Activated CD4-positive, alpha-beta memory T cell treated with anti-CD3 and anti-CD28 coated beads for 36 hours (primary cell): ENCODE results near the gene FARP1. TPM values are rescaled to one million over a fixed set of nuclear protein-coding genes. Genes with fewer than 3 reads are reported as not detected.

ENCODE experiments used
- CTCF ChIA-PET: fragments of 350-600 bp; sonication (Branson Sonifier 250); formaldehyde crosslinking; loops from one replicate; lab custom pipeline; 2021; ENCODE audit warnings: antibody characterized with exemption, inconsistent platforms; lab: Charles Lee
- POLR2A ChIA-PET: fragments of 350-600 bp; sonication (Branson Sonifier 250); formaldehyde crosslinking; loops from one replicate; lab custom pipeline; 2021; ENCODE audit warnings: antibody characterized with exemption; lab: Charles Lee
- DNase-seq: peaks from one replicate; pipeline ENCODE4 v3.0.0-alpha.2; 2020
- H3K27ac Mint-ChIP-seq: one replicate; pipeline ENCODE4 v1.8.0; 2021; ENCODE audit warnings: mixed read lengths
- H3K27me3 Mint-ChIP-seq: one replicate; pipeline ENCODE4 v1.8.0; 2021; ENCODE audit warnings: mixed read lengths
- H3K36me3 Mint-ChIP-seq: one replicate; pipeline ENCODE4 v1.8.0; 2021; ENCODE audit warnings: mixed read lengths
- H3K4me1 Mint-ChIP-seq: one replicate; pipeline ENCODE4 v1.8.0; 2021; ENCODE audit warnings: low read depth, mixed read lengths
- H3K4me3 Mint-ChIP-seq: one replicate; pipeline ENCODE4 v1.8.0; 2021; ENCODE audit warnings: mild to moderate bottlenecking, mixed read lengths
- H3K9me3 Mint-ChIP-seq: one replicate; pipeline ENCODE4 v1.8.0; 2021; ENCODE audit warnings: mixed read lengths
- intact Hi-C: fragments of 100-400 bp; cut with micrococcal nuclease; formaldehyde crosslinking; loops from one replicate; pipeline ENCODE4 v1.15.1; 2023
- total RNA-seq, 2 experiments: library from RNA; stranded (reverse); gene quantifications; one replicate each; pipeline ENCODE4 v1.2.3, GENCODE V29; 2021

Gene FARP1
- total RNA-seq, 2 experiments from 2014 or later, result 0.56 to 0.64 TPM

- no peak for DNase-seq
- no peak overlapping the region for H3K27ac Mint-ChIP-seq
- no peaks in the 10 kb centered on the region for H3K9me3 Mint-ChIP-seq
- no peaks in the 10 kb centered on the region for H3K27me3 Mint-ChIP-seq
- CTCF ChIA-PET, result no interaction called here
- no peaks in the 10 kb centered on the region for H3K36me3 Mint-ChIP-seq
- POLR2A ChIA-PET, result no interaction called here
- intact Hi-C loops, result no loop called here
- H3K4me3 Mint-ChIP-seq, result no peak overlapping the region
- no peaks in the 10 kb centered on the region for H3K4me1 Mint-ChIP-seq
Observed at GRCh38 chr13:98110749-98111148, 32.1 kb upstream of the FARP1 start.

- Mint-ChIP-seq H3K36me3 (no peaks in the 10 kb centered on the region), H3K27me3 (no peaks in the 10 kb centered on the region), H3K9me3 (no peaks in the 10 kb centered on the region), H3K4me1 (no peaks in the 10 kb centered on the region), H3K4me3 (no peak overlapping the region), H3K27ac (no peak overlapping the region)
- ChIA-PET POLR2A (no interaction called here), CTCF (no interaction called here)
- intact Hi-C loops, result no loop called here
- DNase-seq, result no peak
Observed at GRCh38 chr13:98111168-98112098, 31.5 kb upstream of the FARP1 start.

GRCh38 chr13:98112456-98112855, 30.4 kb upstream of the FARP1 start:
- no peak for DNase-seq
- Mint-ChIP-seq H3K9me3 (no peaks in the 10 kb centered on the region), H3K27ac (no peak overlapping the region), H3K36me3 (no peaks in the 10 kb centered on the region), H3K4me3 (no peak overlapping the region), H3K4me1 (no peaks in the 10 kb centered on the region), H3K27me3 (no peaks in the 10 kb centered on the region)
- ChIA-PET CTCF (no interaction called here), POLR2A (no interaction called here)
- intact Hi-C loops, result no loop called here

GRCh38 chr13:98118865-98119264, 24.0 kb upstream of the FARP1 start:
- no peak for DNase-seq
- peaks cover 12% of the 10 kb centered on the region for H3K9me3 Mint-ChIP-seq
- CTCF ChIA-PET, result no interaction called here
- no peaks in the 10 kb centered on the region for H3K27me3 Mint-ChIP-seq
- no peak overlapping the region for H3K27ac Mint-ChIP-seq
- no peak overlapping the region for H3K4me3 Mint-ChIP-seq
- intact Hi-C loops, result no loop called here
- H3K36me3 Mint-ChIP-seq, result no peaks in the 10 kb centered on the region
- POLR2A ChIA-PET, result no interaction called here
- H3K4me1 Mint-ChIP-seq, result no peaks in the 10 kb centered on the region

- intact Hi-C loops, result no loop called here
- Mint-ChIP-seq H3K4me1 (no peaks in the 10 kb centered on the region), H3K4me3 (no peak overlapping the region), H3K27ac (no peak overlapping the region), H3K9me3 (peaks cover 17% of the 10 kb centered on the region), H3K27me3 (peaks cover 8% of the 10 kb centered on the region), H3K36me3 (no peaks in the 10 kb centered on the region)
- ChIA-PET CTCF (no interaction called here), POLR2A (no interaction called here)
- no peak for DNase-seq
Observed at GRCh38 chr13:98123176-98123575, 19.7 kb upstream of the FARP1 start.

GRCh38 chr13:98129059-98129746, 13.7 kb upstream of the FARP1 start:
- CTCF ChIA-PET, result no interaction called here
- H3K27ac Mint-ChIP-seq, result no peak overlapping the region
- no peaks in the 10 kb centered on the region for H3K4me1 Mint-ChIP-seq
- intact Hi-C loops, result no loop called here
- peaks cover under 1% of the 10 kb centered on the region for H3K9me3 Mint-ChIP-seq
- POLR2A ChIA-PET, result no interaction called here
- H3K27me3 Mint-ChIP-seq, result peaks cover 19% of the 10 kb centered on the region
- DNase-seq, result no peak
- H3K36me3 Mint-ChIP-seq, result no peaks in the 10 kb centered on the region
- H3K4me3 Mint-ChIP-seq, result no peak overlapping the region

GRCh38 chr13:98133946-98134345, 8.9 kb upstream of the FARP1 start:
- POLR2A ChIA-PET, result no interaction called here
- no peaks in the 10 kb centered on the region for H3K9me3 Mint-ChIP-seq
- peaks cover 21% of the 10 kb centered on the region for H3K27me3 Mint-ChIP-seq
- intact Hi-C loops, result no loop called here
- CTCF ChIA-PET, result no interaction called here
- DNase-seq, result no peak
- no peaks in the 10 kb centered on the region for H3K36me3 Mint-ChIP-seq
- H3K27ac Mint-ChIP-seq, result no peak overlapping the region
- H3K4me1 Mint-ChIP-seq, result no peaks in the 10 kb centered on the region
- no peak overlapping the region for H3K4me3 Mint-ChIP-seq

- no peaks in the 10 kb centered on the region for H3K36me3 Mint-ChIP-seq
- no peak overlapping the region for H3K27ac Mint-ChIP-seq
- H3K4me3 Mint-ChIP-seq, result no peak overlapping the region
- ChIA-PET CTCF (no interaction called here), POLR2A (no interaction called here)
- H3K4me1 Mint-ChIP-seq, result no peaks in the 10 kb centered on the region
- no peaks in the 10 kb centered on the region for H3K9me3 Mint-ChIP-seq
- intact Hi-C loops, result no loop called here
- H3K27me3 Mint-ChIP-seq, result peaks cover 26% of the 10 kb centered on the region
- DNase-seq, result no peak
Observed at GRCh38 chr13:98134901-98135300, 8.0 kb upstream of the FARP1 start.

GRCh38 chr13:98141091-98141490, 1.8 kb upstream of the FARP1 start:
- ChIA-PET POLR2A (no interaction called here), CTCF (no interaction called here)
- no peaks in the 10 kb centered on the region for H3K36me3 Mint-ChIP-seq
- no peaks in the 10 kb centered on the region for H3K9me3 Mint-ChIP-seq
- no peak overlapping the region for H3K27ac Mint-ChIP-seq
- peaks cover 5% of the 10 kb centered on the region for H3K4me1 Mint-ChIP-seq
- peaks cover 48% of the 10 kb centered on the region for H3K27me3 Mint-ChIP-seq
- no peak for DNase-seq
- H3K4me3 Mint-ChIP-seq, result no peak overlapping the region
- intact Hi-C loops, result loop anchor here (5.0 to 10.0 kb wide), 3 partner anchors 164 to 706 kb away; partner anchors contain the start of gene RAP2A

- ChIA-PET CTCF (no interaction called here), POLR2A (no interaction called here)
- Mint-ChIP-seq H3K27ac (no peak overlapping the region), H3K9me3 (no peaks in the 10 kb centered on the region), H3K27me3 (peaks cover 49% of the 10 kb centered on the region), H3K4me1 (peaks cover 5% of the 10 kb centered on the region), H3K36me3 (no peaks in the 10 kb centered on the region), H3K4me3 (peak overlapping the region; percentile 41)
- intact Hi-C loops, result loop anchor here (5.0 to 10.0 kb wide), 3 partner anchors 164 to 707 kb away; partner anchors contain the start of gene RAP2A
- DNase-seq, result no peak
Observed at GRCh38 chr13:98141509-98142379, 1.1 kb upstream of the FARP1 start.

- H3K36me3 Mint-ChIP-seq, result no peaks in the 10 kb centered on the region
- DNase-seq, result no peak
- peaks cover 5% of the 10 kb centered on the region for H3K4me1 Mint-ChIP-seq
- no peak overlapping the region for H3K4me3 Mint-ChIP-seq
- H3K9me3 Mint-ChIP-seq, result no peaks in the 10 kb centered on the region
- no peak overlapping the region for H3K27ac Mint-ChIP-seq
- peaks cover 51% of the 10 kb centered on the region for H3K27me3 Mint-ChIP-seq
- intact Hi-C loops, result loop anchor here (5.0 to 10.0 kb wide), 3 partner anchors 166 to 708 kb away; partner anchors contain the start of gene RAP2A
- ChIA-PET CTCF (no interaction called here), POLR2A (no interaction called here)
Observed at GRCh38 chr13:98143157-98143553, 261 bp downstream of the FARP1 start.

- intact Hi-C loops, result loop anchor here (5.0 to 10.0 kb wide), 3 partner anchors 166 to 709 kb away; partner anchors contain the start of gene RAP2A
- H3K27me3 Mint-ChIP-seq, result peaks cover 48% of the 10 kb centered on the region
- CTCF ChIA-PET, result no interaction called here
- no peaks in the 10 kb centered on the region for H3K9me3 Mint-ChIP-seq
- POLR2A ChIA-PET, result no interaction called here
- H3K27ac Mint-ChIP-seq, result no peak overlapping the region
- H3K4me3 Mint-ChIP-seq, result peak overlapping the region; percentile 58
- DNase-seq, result no peak
- H3K4me1 Mint-ChIP-seq, result peaks cover 5% of the 10 kb centered on the region
- no peaks in the 10 kb centered on the region for H3K36me3 Mint-ChIP-seq
Observed at GRCh38 chr13:98143601-98144026, 720 bp downstream of the FARP1 start.
